Suppressor macrophage treated with lipopolysaccharide for 4 hours (primary cell): ENCODE data around the gene XYLT2.

Experiments
- DNase-seq: peaks from one replicate; pipeline ENCODE4 v3.0.0-alpha.2; 2020

Gene XYLT2

DNA sequence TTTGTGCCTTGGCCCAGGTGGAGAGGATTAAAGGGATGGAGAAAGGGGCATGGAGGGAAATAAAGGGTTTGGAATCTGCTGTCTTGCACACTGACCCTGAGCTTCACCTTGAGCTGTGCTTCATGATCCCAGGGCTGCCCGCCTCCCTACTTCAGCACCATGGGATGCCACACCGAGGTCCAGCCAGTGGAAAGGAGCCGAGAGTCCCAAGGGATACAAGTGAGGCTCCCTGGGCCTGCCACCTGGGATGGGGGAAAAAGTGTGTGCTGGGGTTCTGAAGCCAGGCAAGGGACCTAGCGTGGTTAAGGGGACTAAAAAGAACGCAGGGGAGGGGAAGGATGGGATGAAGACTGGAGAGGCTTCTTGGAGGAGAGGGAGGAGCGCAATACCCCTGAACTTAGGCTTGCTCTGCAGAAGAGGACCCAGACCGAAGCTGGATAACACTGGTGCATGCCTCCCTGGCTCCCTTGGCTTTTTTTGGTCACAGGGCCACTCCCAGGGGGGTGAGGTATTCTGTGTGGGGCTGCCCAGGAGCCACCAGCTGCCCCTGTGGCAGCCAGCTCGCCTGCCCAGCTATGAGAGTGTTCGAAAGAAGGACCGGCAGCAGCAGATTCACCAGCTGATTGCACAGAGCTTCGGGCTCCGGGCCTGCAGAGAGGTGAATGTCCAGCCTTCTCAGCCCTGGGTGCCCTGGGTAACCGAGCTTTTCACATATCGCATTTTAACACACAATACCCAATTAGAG, 19.9 kb downstream of the XYLT2 start:
- DNase-seq = no peak

DNA sequence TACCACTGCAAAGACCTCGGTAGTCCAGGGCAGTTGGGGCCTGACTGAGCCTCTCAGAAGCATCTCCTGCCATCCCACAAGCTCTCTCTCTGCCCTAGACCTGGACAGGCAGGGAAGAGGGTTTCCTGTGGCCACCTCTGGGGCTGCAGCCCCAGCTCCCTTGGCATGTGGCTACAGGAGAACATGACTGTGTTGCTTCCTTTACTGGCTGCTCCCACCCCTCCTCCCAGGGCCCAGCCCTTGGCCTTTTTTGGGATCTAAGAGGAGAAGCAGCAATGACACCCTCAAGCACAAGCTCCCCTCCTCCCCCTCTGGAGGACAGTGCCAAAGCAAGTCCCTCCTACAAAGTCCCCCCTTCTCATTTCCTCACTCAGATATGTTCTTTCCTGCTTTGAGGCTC, 21.5 kb downstream of the XYLT2 start:
- DNase-seq = no peak

DNA sequence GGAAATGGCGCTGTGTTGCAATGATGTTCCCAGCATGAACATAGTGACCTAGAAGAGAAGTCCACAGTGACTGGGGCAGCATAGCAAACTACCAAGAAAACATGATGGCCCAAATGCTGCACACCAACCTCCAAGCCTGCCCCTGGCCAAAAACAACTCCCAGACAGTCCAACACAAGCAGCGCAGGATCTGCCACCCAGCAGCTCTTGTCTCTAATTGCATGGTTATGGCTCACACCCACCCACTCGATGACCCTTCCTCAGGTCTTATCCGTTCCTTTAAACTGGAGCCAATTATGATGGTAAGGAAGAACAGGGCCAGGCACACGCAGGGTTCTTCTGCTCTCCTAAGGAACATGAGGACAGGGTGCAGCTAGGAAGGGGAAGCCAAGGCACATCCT, 24.1 kb downstream of the XYLT2 start:
- DNase-seq = no peak

- no peak for DNase-seq
These were observed 25.6 kb downstream of the XYLT2 start for GRCh38 chr17:50371526-50371925.

- no peak for DNase-seq
These were observed 26.4 kb downstream of the XYLT2 start for GRCh38 chr17:50372222-50372757.

GRCh38 chr17:50372758-50373556, 27.0 kb downstream of the XYLT2 start, which contains the start of the genes EME1 and MRPL27:
TSS of gene EME1 (plus strand) at chr17:50373229. CDS start at chr17:50375209, 1,980 bp downstream.
TSS of gene MRPL27 (minus strand) at chr17:50373184. CDS start at chr17:50373170, 14 bp downstream.
- peak; percentile 91 for DNase-seq

DNA sequence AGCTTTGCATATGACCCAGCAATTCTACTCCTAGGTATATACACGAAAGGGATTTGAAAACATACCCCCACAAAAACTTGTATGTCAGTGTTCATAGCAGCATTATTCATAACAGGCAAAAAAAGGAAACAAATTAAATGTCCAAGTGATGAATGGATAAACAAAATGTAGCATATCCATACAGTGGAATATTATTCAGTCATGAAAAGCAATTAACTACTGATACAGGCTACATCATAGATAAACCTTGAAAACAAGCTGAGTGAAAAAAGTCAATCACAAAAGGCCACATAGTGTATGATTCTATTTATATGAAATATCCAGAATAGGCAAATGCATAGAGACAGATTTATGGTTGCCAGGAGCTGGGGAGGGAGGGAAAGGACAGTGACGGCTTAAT, 27.8 kb downstream of the XYLT2 start:
- DNase-seq = no peak

DNA sequence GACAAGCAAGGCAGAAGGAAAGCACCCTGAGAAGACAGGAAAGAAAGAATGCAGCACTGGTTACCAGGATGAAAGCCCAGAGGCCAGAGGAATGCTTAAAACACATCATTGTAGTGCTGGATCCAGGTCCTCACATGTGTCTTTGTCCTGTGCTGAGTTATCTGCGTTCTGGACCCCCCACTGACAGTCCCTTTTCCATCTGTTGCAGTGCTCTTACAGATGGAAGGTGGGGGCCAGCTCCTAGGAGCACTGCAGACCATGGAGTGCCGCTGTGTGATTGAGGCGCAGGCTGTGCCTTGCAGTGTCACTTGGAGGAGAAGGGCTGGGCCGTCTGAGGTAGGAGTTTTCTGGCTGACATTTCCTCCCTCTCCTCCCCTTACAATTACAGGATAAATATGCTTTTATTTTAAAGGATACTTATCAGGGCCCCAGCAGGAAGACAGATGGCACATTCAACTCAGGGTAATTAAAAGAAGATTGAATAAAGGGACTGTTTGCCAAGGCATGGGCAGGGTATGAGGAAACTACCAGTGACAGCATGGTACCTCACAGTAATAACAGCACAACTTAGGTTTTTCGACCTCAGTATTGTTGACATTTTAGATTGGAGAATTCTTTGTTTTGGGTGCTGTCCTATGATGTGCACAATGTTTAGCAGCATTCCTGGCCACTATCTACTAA, 30.1 kb downstream of the XYLT2 start:
- no peak for DNase-seq

- no peak for DNase-seq
These were observed 33.6 kb downstream of the XYLT2 start for GRCh38 chr17:50379351-50380132.

DNA sequence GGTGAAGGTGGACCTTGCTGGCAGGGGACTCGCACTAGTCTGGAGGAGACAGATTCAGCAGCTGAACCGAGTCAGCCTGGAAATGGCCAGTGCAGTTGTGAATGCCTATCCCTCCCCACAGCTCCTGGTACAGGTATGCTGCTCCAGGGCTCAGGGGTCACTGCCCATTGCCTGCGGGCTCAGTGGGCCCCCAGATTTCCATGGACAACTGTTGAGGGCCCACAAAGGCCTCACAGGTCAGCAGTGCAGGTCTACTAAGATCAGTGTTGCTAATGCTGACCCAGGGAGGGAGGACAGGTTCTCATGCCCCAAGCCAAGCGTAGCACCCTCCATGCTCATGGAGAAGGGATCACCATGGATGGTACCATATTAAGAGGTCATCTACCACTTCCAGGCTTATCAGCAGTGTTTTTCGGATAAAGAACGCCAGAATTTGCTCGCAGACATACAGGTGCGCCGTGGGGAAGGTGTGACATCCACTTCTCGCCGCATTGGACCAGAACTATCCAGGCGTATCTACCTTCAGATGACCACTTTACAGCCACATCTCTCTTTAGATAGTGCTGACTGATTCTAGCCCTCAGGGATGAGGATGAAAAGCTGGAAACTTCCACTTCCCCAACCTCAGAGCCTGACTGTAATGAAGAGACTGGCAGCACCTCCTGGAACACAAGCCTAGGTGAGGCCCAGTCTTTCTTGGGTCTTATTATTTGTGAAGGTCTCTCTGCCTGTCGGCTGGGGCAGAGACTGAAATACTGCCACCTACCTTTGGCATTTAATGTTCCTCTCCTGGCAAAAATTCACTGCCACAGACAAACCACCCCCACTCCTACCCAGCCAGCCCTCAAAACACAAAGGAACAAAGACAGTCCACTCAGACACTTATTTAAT, 34.7 kb downstream of the XYLT2 start:
- no peak for DNase-seq

DNA sequence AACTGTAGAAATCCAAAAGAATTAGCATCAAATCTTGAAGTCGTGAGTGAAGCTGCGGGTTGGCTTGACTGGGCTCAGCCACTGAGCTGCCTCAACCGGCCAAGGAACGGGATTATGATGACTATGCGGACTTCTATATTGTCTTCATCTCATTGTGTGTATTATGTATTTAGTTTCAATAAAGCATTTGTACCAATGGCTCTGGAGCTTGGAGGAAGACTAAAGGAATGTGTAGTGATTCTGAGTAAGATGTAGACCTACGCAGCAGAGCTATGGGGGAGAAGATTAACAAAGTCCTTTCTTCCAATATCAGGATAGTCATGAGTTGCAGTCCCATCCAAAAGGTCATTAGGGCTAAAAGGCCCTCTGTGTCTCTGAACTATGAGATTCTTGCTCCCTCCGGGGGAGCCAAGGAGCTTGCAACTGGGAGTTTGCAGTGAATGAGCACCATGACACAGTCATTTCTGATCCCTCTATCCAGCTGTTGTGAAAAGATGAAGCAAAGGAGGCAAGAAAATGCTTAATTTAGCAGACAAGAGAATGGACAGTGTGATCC, 35.4 kb downstream of the XYLT2 start:
- no peak for DNase-seq

DNA sequence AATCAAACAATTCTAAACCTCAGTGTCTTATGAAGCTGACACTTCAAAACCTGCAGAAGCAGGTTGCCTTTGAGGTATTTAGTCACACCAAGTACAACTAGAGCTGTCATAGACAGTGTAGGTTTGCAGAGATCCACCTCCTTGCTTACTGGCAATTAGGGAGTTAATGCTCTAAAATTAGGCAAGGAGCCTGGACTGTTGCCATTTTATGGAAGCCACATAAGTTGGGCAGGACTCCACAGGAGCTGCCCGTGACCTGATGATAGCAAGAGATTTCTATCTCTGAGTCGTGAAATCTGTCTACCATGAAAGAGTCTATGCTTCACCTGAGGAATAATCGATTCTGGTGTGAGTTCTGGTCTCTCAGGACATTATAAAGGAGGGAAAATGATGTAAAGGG, 36.0 kb downstream of the XYLT2 start:
- no peak for DNase-seq

GRCh38 chr17:50382931-50383330, 37.0 kb downstream of the XYLT2 start:
- no peak for DNase-seq

- no peak for DNase-seq
These were observed 40.6 kb downstream of the XYLT2 start for GRCh38 chr17:50386510-50386909.

GRCh38 chr17:50388728-50389127, 42.8 kb downstream of the XYLT2 start:
- no peak for DNase-seq

DNA sequence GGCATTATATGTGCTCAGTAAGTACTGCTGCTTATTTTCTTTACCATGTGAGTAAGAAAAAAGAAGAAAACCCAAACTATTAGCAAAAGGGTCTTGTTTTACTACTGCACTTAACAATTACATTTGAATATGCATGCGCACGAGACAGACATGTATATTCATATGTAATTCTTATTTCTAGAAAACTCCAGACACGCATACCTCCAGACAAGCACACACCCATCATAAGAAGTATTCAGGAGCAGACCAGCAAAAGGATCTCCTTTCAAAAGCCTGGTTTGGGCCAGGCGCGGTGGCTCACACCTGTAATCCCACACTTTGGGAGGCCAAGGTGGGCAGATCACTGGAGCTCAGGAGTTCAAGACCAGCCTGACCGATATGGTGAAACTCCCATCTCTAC, 43.6 kb downstream of the XYLT2 start:
- DNase-seq = no peak

GRCh38 chr17:50392621-50393020, 46.7 kb downstream of the XYLT2 start:
- DNase-seq = no peak

DNA sequence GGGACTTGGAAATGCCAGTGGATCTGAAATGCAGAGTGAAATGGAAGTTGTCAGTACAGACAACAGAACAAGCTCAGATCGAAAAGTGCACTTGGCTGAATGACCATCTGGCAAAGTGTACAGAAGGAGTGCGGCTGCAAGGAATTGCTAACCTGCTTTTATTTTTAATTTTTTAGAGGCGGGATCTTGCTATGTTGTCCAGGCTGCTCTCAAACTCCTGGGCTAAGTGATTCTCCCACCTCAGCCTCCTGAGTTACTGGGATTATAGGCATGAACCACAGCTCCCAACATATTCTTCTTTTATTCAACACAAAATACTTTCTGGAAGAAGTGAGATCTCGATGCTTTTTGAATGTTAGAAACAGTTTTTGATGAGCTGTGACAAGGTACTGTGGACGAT, 47.8 kb downstream of the XYLT2 start:
- no peak for DNase-seq

GRCh38 chr17:50394711-50395110, 48.8 kb downstream of the XYLT2 start:
- DNase-seq = no peak

GRCh38 chr17:50396261-50397110, 50.6 kb downstream of the XYLT2 start:
- DNase-seq = peak; percentile 61
